ENCODE measurements around the gene LANCL2. TPM values are rescaled to one million over a fixed set of nuclear protein-coding genes. Genes with fewer than 3 reads are reported as not detected.

The LANCL2 gene, protein sequence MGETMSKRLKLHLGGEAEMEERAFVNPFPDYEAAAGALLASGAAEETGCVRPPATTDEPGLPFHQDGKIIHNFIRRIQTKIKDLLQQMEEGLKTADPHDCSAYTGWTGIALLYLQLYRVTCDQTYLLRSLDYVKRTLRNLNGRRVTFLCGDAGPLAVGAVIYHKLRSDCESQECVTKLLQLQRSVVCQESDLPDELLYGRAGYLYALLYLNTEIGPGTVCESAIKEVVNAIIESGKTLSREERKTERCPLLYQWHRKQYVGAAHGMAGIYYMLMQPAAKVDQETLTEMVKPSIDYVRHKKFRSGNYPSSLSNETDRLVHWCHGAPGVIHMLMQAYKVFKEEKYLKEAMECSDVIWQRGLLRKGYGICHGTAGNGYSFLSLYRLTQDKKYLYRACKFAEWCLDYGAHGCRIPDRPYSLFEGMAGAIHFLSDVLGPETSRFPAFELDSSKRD
- total RNA-seq (2011; cell fraction: chromatin; rRNA removed; ENCODE audit: low replicate concordance): 3.0 and 4.2 TPM in 2 replicates
- total RNA-seq (2011; cell fraction: nucleolus; rRNA removed): 1.7 and 4.2 TPM in 2 replicates
- total RNA-seq (2011; cell fraction: nucleoplasm; rRNA removed): 3.9 and 5.8 TPM in 2 replicates
- total RNA-seq (2014; rRNA removed): 16.0 and 18.5 TPM in 2 replicates
- 12.5 and 13.0 TPM in 2 replicates for total RNA-seq (2014; rRNA removed; fragmentation: Illumina TruSeq; extraction: Trizol)
- 13.6 and 13.8 TPM in 2 replicates for total RNA-seq (2015; rRNA removed; fragmentation: Illumina TruSeq; extraction: Trizol)
- 13.9 and 16.1 TPM in 2 replicates for total RNA-seq (2021)
- 12.2 and 13.5 TPM in 2 replicates for polyA plus RNA-seq (2011; rRNA removed)
- polyA plus RNA-seq (2011; cell fraction: cytosol; rRNA removed): 8.6 and 14.3 TPM in 2 replicates
- 6.9 and 7.9 TPM in 2 replicates for polyA plus RNA-seq (2011; cell fraction: nucleus; rRNA removed)
- 5.5 and 13.7 TPM in 2 replicates for polyA plus RNA-seq (2012)
- polyA plus RNA-seq (2014; fragmentation: Illumina TruSeq; extraction: Trizol): 10.4 and 13.3 TPM in 2 replicates
- 1 to 10 TPM; 5.3 to 6.1 TPM for polyA plus RNA-seq (2014; fragmentation: Nextera tagmentation; extraction: Ambion mirVana)
- polyA plus RNA-seq (2014; rRNA removed): 11.2 and 15.2 TPM in 2 replicates
- 15.3 and 17.1 TPM in 2 replicates for polyA minus RNA-seq (2011; rRNA and poly(A)+ RNA removed)
- 4.9 and 8.9 TPM in 2 replicates for polyA minus RNA-seq (2011; cell fraction: cytosol; rRNA and poly(A)+ RNA removed)
- 1.6 and 1.8 TPM in 2 replicates for polyA minus RNA-seq (2011; cell fraction: nucleus; rRNA and poly(A)+ RNA removed)
- Bru-seq, nascent RNA: percentile 60 among the genes with signal in this experiment
- percentile 62 among the genes with signal in this experiment for BruChase-seq, experiment 1, labeled RNA remaining after a 2-hour chase
- BruChase-seq, experiment 2, labeled RNA remaining after a 6-hour chase: percentile 60 among the genes with signal in this experiment
- long read RNA-seq, experiment 1, full-length matches to known transcripts: 33 of 56 reads
- long read RNA-seq, experiment 1, partial matches to known transcripts: 9 of 56 reads
- long read RNA-seq, experiment 1, other reads (novel, unspliced or antisense): 14 of 56 reads
- long read RNA-seq, experiment 2, full-length matches to known transcripts: 18 of 34 reads
- long read RNA-seq, experiment 2, partial matches to known transcripts: 2 of 34 reads
- long read RNA-seq, experiment 2, other reads (novel, unspliced or antisense): 14 of 34 reads
- long read RNA-seq, experiment 3, full-length matches to known transcripts: 12 of 15 reads
- long read RNA-seq, experiment 3, partial matches to known transcripts: 1 of 15 reads
- long read RNA-seq, experiment 3, other reads (novel, unspliced or antisense): 2 of 15 reads

DNA sequence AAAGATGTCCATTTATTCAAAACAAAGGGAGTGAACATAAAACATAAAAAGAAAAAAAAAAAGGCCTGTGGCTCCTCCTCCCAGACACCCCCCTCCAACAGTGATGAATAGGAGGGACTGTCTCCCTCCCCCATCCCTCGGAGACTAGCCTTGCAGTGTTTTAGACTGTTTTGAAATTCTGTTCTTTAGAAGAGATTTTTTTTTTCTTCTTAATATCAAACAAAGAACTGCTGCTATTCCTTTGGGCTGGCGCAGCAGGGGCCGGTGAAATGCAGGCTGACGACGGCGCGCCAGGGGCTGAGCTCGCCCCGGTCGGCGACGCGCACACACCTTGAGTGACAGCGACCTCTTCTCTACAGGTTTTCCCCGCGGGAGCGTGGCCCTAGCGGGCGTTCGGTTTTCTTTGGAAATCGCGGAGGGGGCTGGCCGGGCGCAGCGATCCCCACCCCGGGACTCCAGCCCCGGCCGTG, at the start of gene LANCL2:
LANCL2 (plus strand) TSS at position 133 of the 470 bp plus-strand sequence. CDS start 689 bp downstream, outside the sequence.
- Histone ChIP-seq H3K9ac (ENCODE audit: insufficient read depth in 1 of 2, low read depth in 2 of 2, low read length in 2 of 2) (peak within 1 kb of the TSS; percentile 95 to 98), H3K36me3 (ENCODE audit: control insufficient read depth, insufficient read depth, low read length) (no peaks in the 10 kb centered on the region), H3K27me3 (ENCODE audit: control insufficient read depth in 2 of 2, insufficient read depth in 2 of 2, low read length in 2 of 2) (peaks cover 2 to 6% of the 10 kb centered on the region in 2 experiments; a peak in 1 of 5 replicates), H3K9me3 (replicated peaks; ENCODE audit: control insufficient read depth, insufficient read depth, low read depth, low read length) (no peaks in the 10 kb centered on the region), H4K20me1 (replicated peaks; ENCODE audit: control insufficient read depth, insufficient read depth, low read length) (no peaks in the 10 kb centered on the region), H3K9me1 (ENCODE audit: control insufficient read depth, insufficient read depth, low read length) (peaks cover 1% of the 10 kb centered on the region), H3K4me2 (ENCODE audit: insufficient read depth, low read length) (peak within 1 kb of the TSS; percentile 94), H2AFZ (ENCODE audit: low read depth, low read length) (peak within 1 kb of the TSS; percentile 91), H3K79me2 (ENCODE audit: control insufficient read depth, insufficient read depth, low read length) (peaks cover 25% of the 10 kb centered on the region), H3K27ac (ENCODE audit: extremely low read depth, low read depth, low read length) (peak within 1 kb of the TSS; percentile 98), H3K4me1 (replicated peaks in 1 of 2; ENCODE audit: control insufficient read depth in 2 of 2, insufficient read depth in 2 of 2, low read length in 2 of 2) (peaks cover 4 to 19% of the 10 kb centered on the region in 2 experiments; a peak in 4 of 5 replicates), H3K4me3 (peak within 1 kb of the TSS; percentile 95)
- 0% methylated on average over 13 of the region's 28 CpGs for WGBS (ENCODE audit: insufficient coverage, low coverage, missing lambda C conversion rate)
- ChIA-PET CTCF (ENCODE audit: low intra/inter-chr PET ratio) (interaction anchor here (1.0 kb wide), 1 partner anchor 229 kb away, joined by 3 read pairs; no protein-coding TSS in a partner anchor), POLR2A (interaction anchor here (0.6 to 1.9 kb wide), 10 partner anchors 10 to 607 kb away, joined by 3 to 18 read pairs (median 4); no protein-coding TSS in a partner anchor)
- ATAC-seq (peak; percentile 55), DNase-seq (ENCODE audit: extremely low read depth in 1 of 4, low spot score in 3 of 4) (peak; percentile 41 to 61 (median 56)), FAIRE-seq (peak; percentile 37)
- intact Hi-C loops (cut with micrococcal nuclease) (loop anchor here (5.0 kb wide), 1 partner anchor 207 kb away; the partner anchor contains the start of gene VOPP1), in situ Hi-C loops (cut with MboI) (no loop called here)
- TSS peak; percentile 80 for BruUV-seq (replicated peaks)
- TF ChIP-seq STAT5B (CRISPR knock-in tag; IDR thresholded peaks at IDR 0.05) (no peak), ZNF23 (CRISPR knock-in tag; IDR thresholded peaks at IDR 0.05) (no peak), ZNF384 (IDR thresholded peaks at IDR 0.05; ENCODE audit: low read depth, low read length) (peak; percentile 74), NCOA4 (IDR thresholded peaks at IDR 0.05; ENCODE audit: partially characterized antibody) (no peak), U2AF1 (optimal IDR thresholded peaks at IDR 0.05; ENCODE audit: low read depth, low read length) (peak; percentile 8)
- TF ChIP-seq, protein P1, sequence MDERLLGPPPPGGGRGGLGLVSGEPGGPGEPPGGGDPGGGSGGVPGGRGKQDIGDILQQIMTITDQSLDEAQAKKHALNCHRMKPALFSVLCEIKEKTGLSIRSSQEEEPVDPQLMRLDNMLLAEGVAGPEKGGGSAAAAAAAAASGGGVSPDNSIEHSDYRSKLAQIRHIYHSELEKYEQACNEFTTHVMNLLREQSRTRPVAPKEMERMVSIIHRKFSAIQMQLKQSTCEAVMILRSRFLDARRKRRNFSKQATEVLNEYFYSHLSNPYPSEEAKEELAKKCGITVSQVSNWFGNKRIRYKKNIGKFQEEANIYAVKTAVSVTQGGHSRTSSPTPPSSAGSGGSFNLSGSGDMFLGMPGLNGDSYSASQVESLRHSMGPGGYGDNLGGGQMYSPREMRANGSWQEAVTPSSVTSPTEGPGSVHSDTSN (CRISPR knock-in tag; IDR thresholded peaks at IDR 0.05; ENCODE audit: low read depth): peak; percentile 51
- TF ChIP-seq, protein P1 (tag; conservative IDR thresholded peaks at IDR 0.05; ENCODE audit: low read depth): peak; percentile 69
- TF ChIP-seq, protein P2, sequence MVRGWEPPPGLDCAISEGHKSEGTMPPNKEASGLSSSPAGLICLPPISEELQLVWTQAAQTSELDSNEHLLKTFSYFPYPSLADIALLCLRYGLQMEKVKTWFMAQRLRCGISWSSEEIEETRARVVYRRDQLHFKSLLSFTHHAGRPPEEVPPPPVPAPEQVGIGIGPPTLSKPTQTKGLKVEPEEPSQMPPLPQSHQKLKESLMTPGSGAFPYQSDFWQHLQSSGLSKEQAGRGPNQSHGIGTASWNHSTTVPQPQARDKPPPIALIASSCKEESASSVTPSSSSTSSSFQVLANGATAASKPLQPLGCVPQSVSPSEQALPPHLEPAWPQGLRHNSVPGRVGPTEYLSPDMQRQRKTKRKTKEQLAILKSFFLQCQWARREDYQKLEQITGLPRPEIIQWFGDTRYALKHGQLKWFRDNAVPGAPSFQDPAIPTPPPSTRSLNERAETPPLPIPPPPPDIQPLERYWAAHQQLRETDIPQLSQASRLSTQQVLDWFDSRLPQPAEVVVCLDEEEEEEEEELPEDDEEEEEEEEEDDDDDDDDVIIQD (CRISPR knock-in tag; IDR thresholded peaks at IDR 0.05): 0 out of 2 replicates have a peak, but pooled peaks have one; percentile 38
